ENCODE measurements around the gene LAT.
"Not testable (repeated sequence)": the region's sequence is repeated elsewhere in the genome, so short reads cannot be mapped to it uniquely, and the experiment has no call there.

LAT gene

GRCh38 chr16:28984619-28985135, at the start of gene LAT:
LAT (plus strand) TSS chr16:28985052; CDS start chr16:28985418, 366 bp downstream.
- DNase-seq: peak; percentile 66

DNA sequence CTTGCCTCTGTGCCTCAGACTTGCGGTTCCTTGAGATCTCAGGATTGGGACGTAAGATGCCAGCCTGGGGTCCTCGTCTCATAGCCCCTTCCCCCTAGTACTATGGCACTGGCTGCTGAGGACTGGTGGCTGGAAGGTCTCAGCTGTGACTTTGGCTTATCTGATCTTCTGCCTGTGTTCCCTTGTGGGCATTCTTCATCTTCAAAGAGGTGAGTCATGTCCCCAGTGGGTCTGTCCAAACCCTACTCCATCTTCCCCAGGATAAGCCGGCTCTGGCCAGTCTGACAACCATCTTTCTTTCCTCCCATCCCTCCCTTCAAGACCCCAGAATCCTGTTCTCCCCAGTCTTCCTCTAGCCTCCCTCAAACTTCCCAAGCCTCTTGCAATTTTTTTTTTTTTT, 49.5 kb upstream of the LAT start:
- no peak for DNase-seq

GRCh38 chr16:28935924-28936783, 48.7 kb upstream of the LAT start:
- DNase-seq: peak; percentile 80

DNA sequence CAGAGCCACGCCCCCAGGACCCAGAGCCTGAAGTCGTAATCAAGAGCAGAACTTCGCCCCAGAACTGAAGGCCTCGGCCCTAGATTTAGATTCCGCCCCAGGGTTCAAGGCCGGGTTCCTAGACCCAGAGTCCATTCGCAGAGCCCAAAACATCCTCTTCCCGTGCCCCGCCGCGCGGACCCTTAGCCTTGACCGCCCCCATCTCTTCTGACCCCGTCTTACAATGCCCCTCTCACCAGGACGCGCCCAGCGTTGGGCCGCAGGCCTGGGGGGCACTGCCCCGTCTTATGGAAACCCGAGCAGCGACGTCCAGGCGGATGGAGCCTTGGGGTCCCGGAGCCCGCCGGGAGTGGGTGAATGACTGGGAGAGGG, 48.1 kb upstream of the LAT start:
- no peak for DNase-seq

GRCh38 chr16:28937222-28937876, 47.5 kb upstream of the LAT start:
- DNase-seq: no peak

GRCh38 chr16:28938721-28939120, 46.1 kb upstream of the LAT start:
- DNase-seq: no peak

DNA sequence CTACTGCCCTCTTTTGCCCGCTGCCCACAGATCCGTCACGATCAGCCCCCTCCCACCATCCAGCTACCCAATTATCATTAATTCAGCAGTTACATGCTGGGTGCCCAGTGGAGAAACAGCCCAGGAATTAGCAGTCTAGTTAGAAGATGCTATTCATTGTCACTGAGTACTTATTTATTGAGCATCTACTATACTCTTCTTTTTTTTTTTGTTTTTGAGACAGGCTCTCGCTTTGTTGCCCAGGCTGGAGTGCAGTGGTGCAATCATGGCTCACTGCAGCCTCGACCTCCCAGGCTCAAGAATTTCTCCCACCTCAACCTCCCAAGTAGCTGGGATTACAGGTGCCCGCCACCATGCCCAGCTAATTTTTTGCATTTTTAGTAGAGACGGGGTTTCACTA, 45.0 kb upstream of the LAT start:
- not testable (repeated sequence) for DNase-seq

DNA sequence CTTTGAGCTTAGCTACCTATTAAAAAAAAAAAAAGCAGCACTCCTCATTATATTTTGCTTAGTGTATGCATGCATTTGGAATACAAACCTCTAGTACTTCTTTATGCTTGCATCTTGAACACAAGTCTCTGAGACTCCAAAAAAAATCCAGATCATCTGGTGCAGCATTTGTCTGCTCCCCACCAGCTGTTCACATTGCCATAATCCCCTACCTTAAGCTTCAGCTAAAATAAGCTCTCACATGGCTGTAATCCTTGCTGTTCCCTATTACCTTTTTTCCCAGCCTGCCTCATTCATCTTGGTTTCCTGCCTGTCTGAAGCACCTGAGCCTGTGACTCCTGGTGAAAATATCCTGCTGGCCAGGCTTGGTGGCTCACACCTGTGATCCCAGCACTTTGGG, 41.6 kb upstream of the LAT start:
- DNase-seq: no peak

- no peak for DNase-seq
Measured at GRCh38 chr16:28946681-28947080, 38.2 kb upstream of the LAT start.

DNA sequence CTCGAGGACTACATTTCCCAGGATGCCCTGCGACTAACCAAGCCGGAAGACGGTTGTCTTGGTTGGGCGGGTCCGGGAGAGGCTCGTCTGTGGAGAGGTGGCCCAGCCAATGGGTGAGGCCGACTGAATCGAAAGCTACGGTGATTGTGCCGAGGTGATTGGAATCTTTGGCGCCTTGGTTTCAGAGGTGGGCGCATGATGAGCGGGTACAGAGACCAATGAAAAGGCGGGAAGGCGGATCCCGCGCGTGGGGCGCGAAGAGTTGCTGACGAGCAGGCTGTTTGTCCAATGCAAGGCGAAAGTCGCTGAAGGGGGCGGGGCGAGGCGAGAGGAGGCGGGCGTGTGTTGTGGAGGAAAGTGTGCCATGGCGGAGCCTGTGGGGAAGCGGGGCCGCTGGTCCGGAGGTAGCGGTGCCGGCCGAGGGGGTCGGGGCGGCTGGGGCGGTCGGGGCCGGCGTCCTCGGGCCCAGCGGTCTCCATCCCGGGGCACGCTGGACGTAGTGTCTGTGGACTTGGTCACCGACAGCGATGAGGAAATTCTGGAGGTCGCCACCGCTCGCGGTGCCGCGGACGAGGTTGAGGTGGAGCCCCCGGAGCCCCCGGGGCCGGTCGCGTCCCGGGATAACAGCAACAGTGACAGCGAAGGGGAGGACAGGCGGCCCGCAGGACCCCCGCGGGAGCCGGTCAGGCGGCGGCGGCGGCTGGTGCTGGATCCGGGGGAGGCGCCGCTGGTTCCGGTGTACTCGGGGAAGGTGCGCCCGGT, 34.0 kb upstream of the LAT start, which contains the start of gene NFATC2IP:
Gene NFATC2IP (plus strand): TSS at position 290 of the 762 bp plus-strand sequence. CDS start 75 bp downstream, at position 365.
- peak; percentile 100 for DNase-seq

DNA sequence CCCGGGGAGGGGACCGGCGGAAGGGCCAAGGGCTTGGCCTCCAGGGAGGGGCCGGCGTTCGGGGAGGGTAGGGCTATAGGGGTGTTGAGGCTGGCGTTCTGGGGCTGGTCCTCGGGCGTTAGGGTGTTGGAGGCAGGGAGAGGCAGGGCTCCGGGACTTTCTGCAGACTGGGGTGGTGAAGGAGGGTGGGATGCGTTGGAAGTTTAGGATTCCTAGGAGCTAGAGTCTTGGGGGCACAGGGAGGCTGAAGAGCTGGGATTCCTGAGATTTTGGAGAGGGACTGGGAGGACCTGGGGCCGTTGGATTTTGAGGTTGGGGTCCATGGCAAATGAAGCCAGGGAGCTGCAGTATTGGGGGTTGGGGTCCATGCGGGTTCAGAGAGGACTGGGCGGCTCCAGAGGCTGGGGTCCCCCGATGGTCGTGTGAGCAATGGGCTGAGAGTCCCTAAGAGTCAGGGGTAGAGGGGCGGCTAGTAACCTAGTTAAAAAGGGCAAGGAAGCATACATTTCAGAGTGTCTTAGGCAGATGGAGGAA, 33.4 kb upstream of the LAT start:
- DNase-seq: no peak

DNA sequence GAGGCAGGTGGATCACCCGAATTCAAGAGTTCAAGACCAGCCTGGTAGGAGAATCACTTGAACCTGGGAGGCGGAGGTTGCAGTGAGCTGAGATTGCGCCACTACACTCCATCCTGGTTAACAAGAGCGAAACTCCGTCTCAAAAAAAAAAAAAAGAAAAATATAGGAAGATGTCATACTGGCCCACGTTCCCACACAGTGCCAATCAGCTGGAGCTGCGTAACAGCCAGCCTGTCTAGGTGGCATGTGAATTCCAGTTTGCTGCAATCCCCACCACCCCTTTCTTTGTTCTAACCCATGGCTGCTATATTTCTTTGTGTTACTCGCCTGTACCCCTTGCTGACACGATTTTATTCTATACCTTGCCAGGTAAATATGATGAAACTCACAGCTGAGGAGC, 26.6 kb upstream of the LAT start:
- DNase-seq: no peak

DNA sequence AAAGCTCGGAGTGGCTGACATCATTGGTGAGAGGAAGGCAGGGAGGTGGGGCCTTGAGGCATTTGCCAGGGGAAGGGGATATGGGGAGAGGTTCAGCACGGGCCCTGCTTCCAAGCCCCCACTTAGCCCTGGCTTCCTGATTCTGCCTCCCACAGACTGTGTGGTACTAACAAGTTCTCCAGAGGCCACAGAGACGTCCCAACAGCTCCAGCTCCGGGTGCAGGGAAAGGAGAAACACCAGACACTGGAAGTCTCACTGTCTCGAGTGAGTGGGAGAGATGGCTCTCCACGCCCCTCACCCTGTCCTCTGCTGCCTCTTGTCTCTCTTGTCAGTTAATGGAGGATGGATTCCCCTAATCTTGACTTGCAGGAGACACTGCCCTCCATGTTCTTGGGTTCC, 26.0 kb upstream of the LAT start:
- DNase-seq: no peak

- no peak for DNase-seq
Measured at GRCh38 chr16:28964072-28964471, 20.8 kb upstream of the LAT start.

- no peak for DNase-seq
Measured at GRCh38 chr16:28964496-28964895, 20.4 kb upstream of the LAT start.

DNA sequence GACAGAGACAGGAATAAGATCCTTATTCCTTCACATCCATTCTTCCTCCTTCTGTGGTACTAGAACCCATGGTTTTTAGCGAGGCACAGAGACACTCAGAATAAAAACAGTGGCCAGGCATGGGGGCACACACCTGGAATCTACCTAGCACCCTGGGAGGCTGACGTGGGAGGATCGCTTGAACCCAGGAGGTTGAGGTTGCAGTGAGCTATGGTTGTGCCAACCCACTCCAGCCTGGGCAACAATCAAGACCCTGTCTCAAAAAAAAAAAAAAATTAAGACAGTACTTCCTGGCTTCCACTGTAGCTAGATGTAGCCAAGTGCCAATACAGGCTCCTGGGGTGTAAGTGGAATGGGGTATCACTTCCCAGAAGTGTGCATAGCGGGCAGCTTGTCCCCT, 17.7 kb upstream of the LAT start:
- no peak for DNase-seq

GRCh38 chr16:28969696-28970095, 15.2 kb upstream of the LAT start:
- DNase-seq: not testable (repeated sequence)

DNA sequence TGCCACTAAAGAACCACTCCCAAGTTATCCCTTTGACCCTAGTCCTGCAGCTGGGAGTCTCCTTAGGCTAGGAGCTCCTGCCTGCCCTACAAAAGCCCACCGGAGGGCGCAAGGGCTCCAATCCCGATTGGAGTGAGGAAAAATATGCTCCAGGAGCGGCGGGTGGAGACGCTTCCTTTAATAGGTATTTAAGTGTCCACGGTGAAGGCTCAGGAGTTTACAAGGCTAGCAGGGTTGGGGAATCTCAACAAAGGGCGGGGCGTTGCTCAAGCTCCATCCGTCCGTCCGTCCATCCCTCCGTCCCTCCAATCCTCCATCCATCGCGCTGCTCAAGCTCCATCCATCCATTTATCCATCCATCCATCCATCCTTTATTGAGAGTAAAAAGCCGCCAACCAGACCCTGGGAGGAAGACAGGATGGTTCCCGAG, 10.8 kb upstream of the LAT start:
- no peak for DNase-seq

DNA sequence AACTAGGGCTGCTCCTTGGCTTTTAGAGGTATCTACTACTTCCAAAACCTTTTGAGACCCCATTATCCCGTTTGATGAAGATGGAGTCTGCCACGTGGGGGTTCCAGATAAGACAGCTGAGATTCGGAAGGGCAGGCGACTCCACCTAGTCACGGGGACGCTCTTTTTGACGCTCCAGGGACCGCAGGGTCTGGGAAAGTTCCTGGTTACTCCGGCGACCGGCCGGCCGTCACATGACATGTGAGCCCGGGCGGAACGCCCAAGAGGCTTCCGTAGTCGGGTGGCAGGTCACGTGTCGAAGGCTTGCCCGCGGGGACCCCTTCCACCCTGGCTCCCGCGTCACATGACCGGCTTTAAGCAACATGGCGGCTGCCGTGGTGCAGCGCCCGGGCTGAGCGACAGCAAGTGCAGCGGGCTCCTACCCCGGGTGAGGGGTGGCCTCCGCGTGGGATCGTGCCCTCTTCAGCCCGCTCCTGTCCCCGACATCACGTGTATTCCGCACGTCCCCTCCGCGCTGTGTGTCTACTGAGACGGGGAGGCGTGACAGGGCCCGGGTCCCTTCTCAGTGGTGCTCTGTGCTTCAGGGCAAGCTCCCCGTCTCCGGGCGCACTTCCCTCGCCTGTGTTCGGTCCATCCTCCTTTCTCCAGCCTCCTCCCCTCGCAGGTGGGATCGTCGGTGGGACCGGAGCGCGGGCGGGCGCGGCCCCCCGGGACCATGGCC, 10.3 kb upstream of the LAT start, which contains the start of gene SPNS1:
Gene SPNS1 (plus strand): TSS at position 342 of the 721 bp plus-strand sequence. CDS start 374 bp downstream, at position 716.
- peak; percentile 81 for DNase-seq

- no peak for DNase-seq
Measured at GRCh38 chr16:28975158-28975599, 9.7 kb upstream of the LAT start.

DNA sequence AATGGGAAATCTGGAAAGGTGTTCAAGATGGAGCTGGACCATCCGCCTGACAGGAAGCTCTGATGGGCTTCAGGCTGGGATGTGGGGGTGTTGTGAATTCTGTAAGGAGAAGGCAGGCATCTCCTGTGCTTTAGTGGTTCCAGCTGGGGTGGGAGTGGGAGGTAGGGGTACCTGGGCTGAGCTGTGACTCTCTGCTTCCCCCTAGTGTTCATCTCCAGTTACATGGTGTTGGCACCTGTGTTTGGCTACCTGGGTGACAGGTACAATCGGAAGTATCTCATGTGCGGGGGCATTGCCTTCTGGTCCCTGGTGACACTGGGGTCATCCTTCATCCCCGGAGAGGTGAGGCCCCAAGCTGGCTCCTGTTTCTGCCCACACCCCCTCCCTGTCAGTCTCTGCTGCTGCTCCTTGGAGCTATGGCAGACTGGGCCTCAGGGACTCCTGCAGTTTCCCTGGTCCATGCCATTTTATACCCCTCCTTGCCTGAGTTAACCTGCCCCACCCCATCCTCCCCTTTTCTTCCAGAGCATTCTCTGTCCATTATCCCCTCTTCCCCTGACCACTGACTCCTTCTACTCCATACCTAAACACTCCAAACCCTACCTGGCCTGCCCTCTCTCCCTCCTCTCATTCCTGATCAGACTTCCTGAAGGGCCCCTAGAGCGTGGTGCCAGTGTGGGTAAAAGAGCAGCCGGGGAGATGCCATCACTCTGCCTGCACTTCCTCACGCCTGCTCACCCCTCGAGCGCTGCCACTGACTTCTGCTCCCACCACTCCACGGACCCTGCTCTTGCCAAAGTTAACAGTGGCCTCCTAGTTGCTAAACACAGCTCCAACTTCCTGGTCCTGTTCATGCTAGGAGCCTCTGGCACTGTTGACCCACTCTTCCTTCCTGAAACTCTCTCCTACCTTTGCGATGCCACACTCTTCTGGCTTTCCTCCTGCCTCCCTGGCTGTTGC, 6.9 kb upstream of the LAT start:
- DNase-seq: no peak
